SK-N-SH (cell line): Measurements from ENCODE around the gene GAPVD1. TPM values are rescaled to one million over a fixed set of nuclear protein-coding genes. Genes with fewer than 3 reads are reported as not detected.

ENCODE experiments used
- CTCF ChIA-PET: fragments of 300-600, 350-600 bp; formaldehyde crosslinking; extraction: SDS; loops from one replicate; lab custom pipeline; 2021; lab: Yijun Ruan, JAX
- POLR2A ChIA-PET: fragments of 350-600 bp; sonication (Branson Sonifier 250); formaldehyde crosslinking; extraction: SDS; loops from one replicate; lab custom pipeline; 2020; ENCODE audit warnings: antibody characterized with exemption, inconsistent platforms; lab: Yijun Ruan, JAX
- DNase-seq: peaks from one replicate; pipeline ENCODE4 v3.0.0; 2012
- H2AFZ ChIP-seq: fragments of 200-600 bp; sonication (generic); 2 replicates; pipeline ENCODE4 v1.8.1; 2016; ENCODE audit warnings: antibody characterized with exemption, mild to moderate bottlenecking, low read depth
- H3F3A ChIP-seq: fragments of 200-600 bp; sonication (generic); replicated peaks from 2 replicates; pipeline ENCODE3; 2016; ENCODE audit warnings: antibody characterized with exemption, mild to moderate bottlenecking; ENCODE audit not compliant: insufficient read depth
- H3K27ac ChIP-seq, 2 experiments: fragments of 200-500 bp in 1 of 2; fragments of 200-600 bp in 1 of 2; sonication (Bioruptor generic) in 1 of 2; sonication (generic), shearing (Covaris generic) in 1 of 2; 2 replicates each; pipeline versions ENCODE4 v1.5.1 to v1.6.1; 2014 to 2016; ENCODE audit warnings: low read depth in 2 of 2, inconsistent platforms in 1 of 2, low read length in 1 of 2, mild to moderate bottlenecking in 1 of 2, mixed read lengths in 1 of 2
- H3K27me3 ChIP-seq: fragments of 200-600 bp; sonication (generic), shearing (Covaris generic); 2 replicates; pipeline ENCODE4 v1.6.1; 2016; ENCODE audit warnings: mixed run types; ENCODE audit not compliant: insufficient read depth
- H3K36me3 ChIP-seq, 2 experiments: fragments of 200-500 bp in 1 of 2; fragments of 200-600 bp in 1 of 2; sonication (Bioruptor generic) in 1 of 2; sonication (generic) in 1 of 2; replicated peaks in 1 of 2; 2 replicates each; pipeline versions ENCODE3 to v1.5.1; 2014 to 2016; ENCODE audit warnings: low read length in 1 of 2, mild to moderate bottlenecking in 1 of 2; ENCODE audit not compliant: insufficient read depth in 2 of 2, control insufficient read depth in 1 of 2
- H3K4me1 ChIP-seq, 2 experiments: fragments of 200-500 bp in 1 of 2; fragments of 200-600 bp in 1 of 2; sonication (Bioruptor generic) in 1 of 2; sonication (generic), shearing (Covaris generic) in 1 of 2; 2 replicates each; pipeline versions ENCODE4 v1.5.1 to v1.6.1; 2014 to 2016; ENCODE audit warnings: low read depth in 1 of 2, low read length in 1 of 2, mixed run types in 1 of 2; ENCODE audit not compliant: insufficient read depth in 2 of 2, control insufficient read depth in 1 of 2
- H3K4me2 ChIP-seq: fragments of 200-600 bp; sonication (generic), shearing (Covaris generic); 2 replicates; pipeline ENCODE4 v1.6.1; 2017; ENCODE audit warnings: mixed run types
- H3K4me3 ChIP-seq, 2 experiments: fragments of 200-500 bp in 1 of 2; fragments of 200-600 bp in 1 of 2; sonication (Bioruptor generic) in 1 of 2; sonication (generic), shearing (Covaris generic) in 1 of 2; 2 replicates each; pipeline versions ENCODE4 v1.5.1 to v1.8.1; 2014 to 2016; ENCODE audit warnings: low read depth in 2 of 2, inconsistent platforms in 1 of 2, low read length in 1 of 2, mild to moderate bottlenecking in 1 of 2, mixed read lengths in 1 of 2, moderate library complexity in 1 of 2
- H3K79me2 ChIP-seq: fragments of 200-600 bp; sonication (generic); 2 replicates; pipeline ENCODE4 v1.8.1; 2017; ENCODE audit warnings: mild to moderate bottlenecking; ENCODE audit not compliant: insufficient read depth
- H3K9ac ChIP-seq: fragments of 200-600 bp; sonication (generic); 2 replicates; pipeline ENCODE4 v1.6.1; 2017; ENCODE audit warnings: mixed run types
- H3K9me2 ChIP-seq: fragments of 200-600 bp; sonication (generic); 2 replicates; pipeline ENCODE4 v1.6.1; 2017; ENCODE audit warnings: mixed run types
- H3K9me3 ChIP-seq: fragments of 200-600 bp; sonication (generic); 2 replicates; pipeline ENCODE4 v1.6.1; 2017; ENCODE audit warnings: mixed run types, mild to moderate bottlenecking, moderate library complexity
- H4K20me1 ChIP-seq: fragments of 200-600 bp; sonication (generic); 2 replicates; pipeline ENCODE4 v1.6.1; 2017; ENCODE audit warnings: mild to moderate bottlenecking, mixed run types; ENCODE audit not compliant: insufficient read depth
- CHD2 ChIP-seq: fragments of 150-350 bp; IDR thresholded peaks from 2 replicates; pipeline ENCODE4 v1.6.1; 2018; ENCODE audit warnings: low read length; ENCODE audit not compliant: partially characterized antibody
- FOSL2 ChIP-seq: IDR thresholded peaks from 2 replicates; pipeline ENCODE4 v1.4.0; 2012; ENCODE audit warnings: low read depth, mild to moderate bottlenecking, moderate library complexity, borderline replicate concordance
- FOXM1 ChIP-seq: IDR thresholded peaks from 2 replicates; pipeline ENCODE4 v1.4.0; 2012; ENCODE audit warnings: low read depth, mild to moderate bottlenecking
- JUND ChIP-seq: IDR thresholded peaks from 2 replicates; pipeline ENCODE4 v1.4.0; 2012
- MEF2A ChIP-seq: IDR thresholded peaks from 2 replicates; pipeline ENCODE4 v1.4.0; 2012; ENCODE audit warnings: low read depth, borderline replicate concordance
- RXRA ChIP-seq: IDR thresholded peaks from 2 replicates; pipeline ENCODE4 v1.4.0; 2012; ENCODE audit warnings: low read depth, mild to moderate bottlenecking, borderline replicate concordance
- SIN3A ChIP-seq: IDR thresholded peaks from 2 replicates; pipeline ENCODE4 v1.6.1; 2012; ENCODE audit warnings: low read depth, mild to moderate bottlenecking, low read length, moderate library complexity, borderline replicate concordance
- TAF1 ChIP-seq: IDR thresholded peaks from 2 replicates; pipeline ENCODE4 v1.6.1; 2012; ENCODE audit warnings: low read depth, mild to moderate bottlenecking, low read length, moderate library complexity, borderline replicate concordance
- TEAD4 ChIP-seq: IDR thresholded peaks from 2 replicates; pipeline ENCODE4 v1.4.0; 2012; ENCODE audit warnings: mild to moderate bottlenecking, borderline replicate concordance; ENCODE audit not compliant: insufficient read depth
- YY1 ChIP-seq: IDR thresholded peaks from 2 replicates; pipeline ENCODE4 v1.4.0; 2012; ENCODE audit warnings: low read depth, mild to moderate bottlenecking
- WGBS: methylation state at CpG from one replicate; pipeline ENCODE4 v1.1.6; 2017; ENCODE audit warnings: low lambda C conversion rate; 5-methylcytosine and 5-hydroxymethylcytosine counted together
- polyA plus RNA-seq, 3 experiments: library from polyadenylated mRNA; depleted of rRNA; stranded (reverse); fragments of >200 nt; gene quantifications; 2 replicates each; pipeline ENCODE4 v1.2.3, GENCODE V29; 2012
- TF ChIP-seq, protein P1 (sequence below): IDR thresholded peaks from 2 replicates; pipeline ENCODE4 v1.4.0; 2012; ENCODE audit warnings: low read depth
- TF ChIP-seq, protein P2 (sequence below): IDR thresholded peaks from 2 replicates; pipeline ENCODE4; 2012
- TF ChIP-seq, protein P3 (sequence below): IDR thresholded peaks from 2 replicates; pipeline ENCODE4 v1.4.0; 2012; ENCODE audit warnings: low read depth, borderline replicate concordance
- TF ChIP-seq, protein P4 (sequence below): fragments of 200-600 bp; sonication (generic); IDR thresholded peaks from 2 replicates; pipeline ENCODE4 v1.6.1; 2017; ENCODE audit warnings: antibody characterized with exemption, mild to moderate bottlenecking, moderate library complexity
- TF ChIP-seq, protein P5 (sequence below): IDR thresholded peaks from 2 replicates; pipeline ENCODE4 v1.6.1; 2012; ENCODE audit warnings: mild to moderate bottlenecking, low read depth, low read length, moderate library complexity

The GAPVD1 gene
- polyA plus RNA-seq, 1 of the 3 experiments (the other 2 are of a cell fraction), result 10.5 TPM

DNA sequence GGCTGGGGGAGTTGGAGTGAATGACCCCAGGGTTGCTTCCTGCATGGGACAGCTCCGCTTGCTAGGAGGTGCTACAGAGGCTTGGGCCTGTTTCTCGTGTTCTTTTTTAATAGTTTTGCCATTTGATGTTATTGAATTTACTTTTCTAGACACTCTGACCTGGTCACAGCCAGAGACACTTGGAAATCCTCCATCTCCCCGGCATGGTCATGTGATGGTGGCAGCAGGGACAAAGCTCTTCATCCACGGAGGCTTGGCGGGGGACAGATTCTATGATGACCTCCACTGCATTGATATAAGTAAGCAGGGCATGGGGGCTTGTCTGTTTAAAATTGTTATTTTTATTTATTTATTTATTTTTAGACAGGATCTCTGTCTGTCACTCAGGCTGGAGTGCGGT, 33.9 kb upstream of the GAPVD1 start:
- no peak overlapping the region for H3K4me2 ChIP-seq
- H3K79me2 ChIP-seq, result no peaks in the 10 kb centered on the region
- H3K9ac ChIP-seq, result no peak overlapping the region
- ChIA-PET CTCF (interaction anchor here (1.4 kb wide), 1 partner anchor 22 kb away, joined by 3 read pairs; no protein-coding TSS in a partner anchor), POLR2A (interaction anchor here (2.1 kb wide), 1 partner anchor 13 kb away, joined by 7 read pairs; the partner anchor contains the start of gene HSPA5)
- no peak overlapping the region for H3K4me3 ChIP-seq
- TF ChIP-seq, protein P1, sequence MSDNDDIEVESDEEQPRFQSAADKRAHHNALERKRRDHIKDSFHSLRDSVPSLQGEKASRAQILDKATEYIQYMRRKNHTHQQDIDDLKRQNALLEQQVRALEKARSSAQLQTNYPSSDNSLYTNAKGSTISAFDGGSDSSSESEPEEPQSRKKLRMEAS, result no peak
- TF ChIP-seq, protein P2, sequence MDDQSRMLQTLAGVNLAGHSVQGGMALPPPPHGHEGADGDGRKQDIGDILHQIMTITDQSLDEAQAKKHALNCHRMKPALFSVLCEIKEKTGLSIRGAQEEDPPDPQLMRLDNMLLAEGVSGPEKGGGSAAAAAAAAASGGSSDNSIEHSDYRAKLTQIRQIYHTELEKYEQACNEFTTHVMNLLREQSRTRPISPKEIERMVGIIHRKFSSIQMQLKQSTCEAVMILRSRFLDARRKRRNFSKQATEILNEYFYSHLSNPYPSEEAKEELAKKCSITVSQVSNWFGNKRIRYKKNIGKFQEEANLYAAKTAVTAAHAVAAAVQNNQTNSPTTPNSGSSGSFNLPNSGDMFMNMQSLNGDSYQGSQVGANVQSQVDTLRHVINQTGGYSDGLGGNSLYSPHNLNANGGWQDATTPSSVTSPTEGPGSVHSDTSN, result no peak
- no peak for TF ChIP-seq RXRA
- no peak for TF ChIP-seq MEF2A
- TF ChIP-seq FOSL2, result no peak
- TF ChIP-seq TAF1, result no peak
- no peak for TF ChIP-seq YY1
- TF ChIP-seq, protein P3, sequence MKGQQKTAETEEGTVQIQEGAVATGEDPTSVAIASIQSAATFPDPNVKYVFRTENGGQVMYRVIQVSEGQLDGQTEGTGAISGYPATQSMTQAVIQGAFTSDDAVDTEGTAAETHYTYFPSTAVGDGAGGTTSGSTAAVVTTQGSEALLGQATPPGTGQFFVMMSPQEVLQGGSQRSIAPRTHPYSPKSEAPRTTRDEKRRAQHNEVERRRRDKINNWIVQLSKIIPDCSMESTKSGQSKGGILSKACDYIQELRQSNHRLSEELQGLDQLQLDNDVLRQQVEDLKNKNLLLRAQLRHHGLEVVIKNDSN, result no peak
- TF ChIP-seq, protein P4, sequence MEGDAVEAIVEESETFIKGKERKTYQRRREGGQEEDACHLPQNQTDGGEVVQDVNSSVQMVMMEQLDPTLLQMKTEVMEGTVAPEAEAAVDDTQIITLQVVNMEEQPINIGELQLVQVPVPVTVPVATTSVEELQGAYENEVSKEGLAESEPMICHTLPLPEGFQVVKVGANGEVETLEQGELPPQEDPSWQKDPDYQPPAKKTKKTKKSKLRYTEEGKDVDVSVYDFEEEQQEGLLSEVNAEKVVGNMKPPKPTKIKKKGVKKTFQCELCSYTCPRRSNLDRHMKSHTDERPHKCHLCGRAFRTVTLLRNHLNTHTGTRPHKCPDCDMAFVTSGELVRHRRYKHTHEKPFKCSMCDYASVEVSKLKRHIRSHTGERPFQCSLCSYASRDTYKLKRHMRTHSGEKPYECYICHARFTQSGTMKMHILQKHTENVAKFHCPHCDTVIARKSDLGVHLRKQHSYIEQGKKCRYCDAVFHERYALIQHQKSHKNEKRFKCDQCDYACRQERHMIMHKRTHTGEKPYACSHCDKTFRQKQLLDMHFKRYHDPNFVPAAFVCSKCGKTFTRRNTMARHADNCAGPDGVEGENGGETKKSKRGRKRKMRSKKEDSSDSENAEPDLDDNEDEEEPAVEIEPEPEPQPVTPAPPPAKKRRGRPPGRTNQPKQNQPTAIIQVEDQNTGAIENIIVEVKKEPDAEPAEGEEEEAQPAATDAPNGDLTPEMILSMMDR, result no peak
- no peak for TF ChIP-seq JUND
- TF ChIP-seq TEAD4, result no peak
- TF ChIP-seq, protein P5, sequence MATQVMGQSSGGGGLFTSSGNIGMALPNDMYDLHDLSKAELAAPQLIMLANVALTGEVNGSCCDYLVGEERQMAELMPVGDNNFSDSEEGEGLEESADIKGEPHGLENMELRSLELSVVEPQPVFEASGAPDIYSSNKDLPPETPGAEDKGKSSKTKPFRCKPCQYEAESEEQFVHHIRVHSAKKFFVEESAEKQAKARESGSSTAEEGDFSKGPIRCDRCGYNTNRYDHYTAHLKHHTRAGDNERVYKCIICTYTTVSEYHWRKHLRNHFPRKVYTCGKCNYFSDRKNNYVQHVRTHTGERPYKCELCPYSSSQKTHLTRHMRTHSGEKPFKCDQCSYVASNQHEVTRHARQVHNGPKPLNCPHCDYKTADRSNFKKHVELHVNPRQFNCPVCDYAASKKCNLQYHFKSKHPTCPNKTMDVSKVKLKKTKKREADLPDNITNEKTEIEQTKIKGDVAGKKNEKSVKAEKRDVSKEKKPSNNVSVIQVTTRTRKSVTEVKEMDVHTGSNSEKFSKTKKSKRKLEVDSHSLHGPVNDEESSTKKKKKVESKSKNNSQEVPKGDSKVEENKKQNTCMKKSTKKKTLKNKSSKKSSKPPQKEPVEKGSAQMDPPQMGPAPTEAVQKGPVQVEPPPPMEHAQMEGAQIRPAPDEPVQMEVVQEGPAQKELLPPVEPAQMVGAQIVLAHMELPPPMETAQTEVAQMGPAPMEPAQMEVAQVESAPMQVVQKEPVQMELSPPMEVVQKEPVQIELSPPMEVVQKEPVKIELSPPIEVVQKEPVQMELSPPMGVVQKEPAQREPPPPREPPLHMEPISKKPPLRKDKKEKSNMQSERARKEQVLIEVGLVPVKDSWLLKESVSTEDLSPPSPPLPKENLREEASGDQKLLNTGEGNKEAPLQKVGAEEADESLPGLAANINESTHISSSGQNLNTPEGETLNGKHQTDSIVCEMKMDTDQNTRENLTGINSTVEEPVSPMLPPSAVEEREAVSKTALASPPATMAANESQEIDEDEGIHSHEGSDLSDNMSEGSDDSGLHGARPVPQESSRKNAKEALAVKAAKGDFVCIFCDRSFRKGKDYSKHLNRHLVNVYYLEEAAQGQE, result no peak
- TF ChIP-seq CHD2, result no peak
- no peak for TF ChIP-seq SIN3A
- no peak for TF ChIP-seq FOXM1
- no peaks in the 10 kb centered on the region for H3K27me3 ChIP-seq
- WGBS, result 97% methylated on average over 6 of the region's 6 CpGs
- no peak for DNase-seq
- H3K9me3 ChIP-seq, result no peaks in the 10 kb centered on the region
- H3K36me3 ChIP-seq, result peaks cover 3 to 35% of the 10 kb centered on the region in 2 experiments
- H2AFZ ChIP-seq, result no peak overlapping the region
- no peaks in the 10 kb centered on the region for H4K20me1 ChIP-seq
- H3K9me2 ChIP-seq, result no peaks in the 10 kb centered on the region
- H3K4me1 ChIP-seq, result no peaks in the 10 kb centered on the region
- peaks cover 12% of the 10 kb centered on the region for H3F3A ChIP-seq
- H3K27ac ChIP-seq, result no peak overlapping the region
